ENCODE measurements around the gene MOV10.

Gene MOV10

DNA sequence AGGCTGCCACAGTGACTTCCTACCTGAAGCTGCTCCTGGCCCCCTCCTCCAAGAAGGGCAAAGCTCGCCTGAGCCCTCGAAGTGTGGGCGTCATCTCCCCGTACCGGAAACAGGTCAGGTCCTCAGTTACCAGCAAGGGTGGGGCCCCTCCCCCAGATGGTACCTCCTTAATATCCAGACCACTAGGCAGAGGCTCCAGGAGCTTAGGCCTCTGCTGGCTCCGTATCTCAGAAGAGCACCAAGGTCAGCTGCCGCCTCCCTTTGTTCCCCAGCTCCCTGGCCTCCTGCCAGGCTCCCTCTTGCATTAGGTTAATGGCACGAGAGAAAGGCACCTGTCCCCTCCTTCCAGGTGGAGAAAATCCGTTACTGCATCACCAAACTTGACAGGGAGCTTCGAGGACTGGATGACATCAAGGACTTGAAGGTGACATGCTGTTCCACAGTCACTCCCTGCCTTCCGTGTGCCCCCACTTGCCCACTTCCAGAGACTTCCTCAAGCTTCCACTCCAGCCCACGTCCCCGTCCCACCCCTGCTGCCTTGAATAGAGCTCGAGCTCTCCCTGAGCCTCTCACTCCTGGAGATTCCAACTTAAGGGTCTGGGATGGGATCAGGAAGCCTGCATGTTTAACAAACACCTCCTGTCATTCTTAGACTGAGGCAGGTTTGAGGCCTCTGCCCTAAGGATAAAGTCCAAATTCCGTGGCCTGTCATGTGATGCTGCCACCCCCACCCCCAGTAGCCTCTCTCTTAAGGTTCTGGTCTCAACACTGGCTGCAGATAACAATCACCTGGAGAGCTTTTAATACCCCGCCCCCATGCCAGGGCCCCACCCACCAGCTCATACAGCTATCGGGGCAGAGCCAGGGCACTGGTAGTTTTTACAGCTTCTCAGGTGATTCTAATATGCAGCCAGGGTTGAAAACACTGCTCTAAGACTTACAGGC, 24.2 kb downstream of the MOV10 start:
- DNase-seq, result no peak

DNA sequence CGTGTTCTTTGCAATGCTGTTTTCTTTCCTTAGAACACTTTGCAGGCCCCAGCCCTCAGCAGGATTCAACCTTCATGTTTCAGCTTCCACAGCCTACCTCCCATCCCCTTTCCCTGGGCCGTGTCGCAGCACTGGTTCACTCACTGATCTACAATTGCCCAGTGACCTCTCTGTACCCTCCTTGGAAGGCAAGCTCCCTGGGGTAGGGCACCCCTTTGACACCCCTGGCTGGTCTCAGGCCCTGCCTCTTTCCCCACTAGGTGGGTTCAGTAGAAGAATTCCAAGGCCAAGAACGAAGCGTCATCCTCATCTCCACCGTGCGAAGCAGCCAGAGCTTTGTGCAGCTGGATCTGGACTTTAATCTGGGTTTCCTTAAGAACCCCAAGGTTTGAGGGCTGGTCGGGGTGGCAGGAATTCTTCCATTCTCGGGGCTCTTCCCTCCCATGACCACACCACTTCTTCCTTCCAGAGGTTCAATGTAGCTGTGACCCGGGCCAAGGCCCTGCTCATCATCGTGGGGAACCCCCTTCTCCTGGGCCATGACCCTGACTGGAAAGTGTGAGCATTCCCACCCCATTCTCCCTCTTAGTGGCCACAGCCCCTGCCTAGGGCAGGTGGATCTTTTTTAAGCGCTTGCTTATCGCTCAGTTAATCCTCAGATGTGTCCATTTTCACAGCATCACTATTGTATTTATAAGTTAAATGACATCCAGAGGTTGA, 25.1 kb downstream of the MOV10 start:
- no peak for DNase-seq

DNA sequence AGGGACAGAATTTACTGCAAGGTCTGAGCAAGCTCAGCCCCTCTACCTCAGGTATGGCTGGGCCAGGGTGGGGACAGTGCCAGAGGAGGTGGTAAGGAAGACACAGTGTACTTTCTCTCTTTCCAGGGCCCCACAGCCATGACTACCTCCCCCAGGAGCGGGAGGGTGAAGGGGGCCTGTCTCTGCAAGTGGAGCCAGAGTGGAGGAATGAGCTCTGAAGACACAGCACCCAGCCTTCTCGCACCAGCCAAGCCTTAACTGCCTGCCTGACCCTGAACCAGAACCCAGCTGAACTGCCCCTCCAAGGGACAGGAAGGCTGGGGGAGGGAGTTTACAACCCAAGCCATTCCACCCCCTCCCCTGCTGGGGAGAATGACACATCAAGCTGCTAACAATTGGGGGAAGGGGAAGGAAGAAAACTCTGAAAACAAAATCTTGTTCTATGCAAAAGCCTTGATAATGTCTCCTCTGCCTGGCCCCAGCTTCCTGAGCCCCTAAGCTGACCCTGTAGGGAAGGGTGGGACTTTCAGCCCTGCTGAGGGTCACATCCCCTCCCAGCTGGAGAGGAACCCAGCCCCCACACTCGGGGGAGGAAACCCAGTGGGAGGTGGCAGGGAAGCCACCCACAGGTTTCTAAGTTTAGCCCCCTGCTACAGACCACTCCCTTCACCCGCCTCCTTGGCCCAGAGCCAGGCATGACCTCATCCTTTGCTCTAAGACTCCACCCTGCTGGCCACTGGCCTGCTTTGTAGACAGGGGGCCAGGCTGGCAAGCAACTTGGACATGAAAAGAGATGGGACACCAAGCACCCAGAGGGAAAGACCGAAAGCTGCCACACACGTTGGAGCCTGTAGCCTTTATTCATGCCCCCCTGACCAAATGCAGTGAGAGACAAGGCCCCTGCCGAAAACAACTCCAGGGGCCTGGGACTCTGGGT, 26.1 kb downstream of the MOV10 start:
- peak in 55 of 58 donors; percentile 20 to 96 (median 76) for DNase-seq

DNA sequence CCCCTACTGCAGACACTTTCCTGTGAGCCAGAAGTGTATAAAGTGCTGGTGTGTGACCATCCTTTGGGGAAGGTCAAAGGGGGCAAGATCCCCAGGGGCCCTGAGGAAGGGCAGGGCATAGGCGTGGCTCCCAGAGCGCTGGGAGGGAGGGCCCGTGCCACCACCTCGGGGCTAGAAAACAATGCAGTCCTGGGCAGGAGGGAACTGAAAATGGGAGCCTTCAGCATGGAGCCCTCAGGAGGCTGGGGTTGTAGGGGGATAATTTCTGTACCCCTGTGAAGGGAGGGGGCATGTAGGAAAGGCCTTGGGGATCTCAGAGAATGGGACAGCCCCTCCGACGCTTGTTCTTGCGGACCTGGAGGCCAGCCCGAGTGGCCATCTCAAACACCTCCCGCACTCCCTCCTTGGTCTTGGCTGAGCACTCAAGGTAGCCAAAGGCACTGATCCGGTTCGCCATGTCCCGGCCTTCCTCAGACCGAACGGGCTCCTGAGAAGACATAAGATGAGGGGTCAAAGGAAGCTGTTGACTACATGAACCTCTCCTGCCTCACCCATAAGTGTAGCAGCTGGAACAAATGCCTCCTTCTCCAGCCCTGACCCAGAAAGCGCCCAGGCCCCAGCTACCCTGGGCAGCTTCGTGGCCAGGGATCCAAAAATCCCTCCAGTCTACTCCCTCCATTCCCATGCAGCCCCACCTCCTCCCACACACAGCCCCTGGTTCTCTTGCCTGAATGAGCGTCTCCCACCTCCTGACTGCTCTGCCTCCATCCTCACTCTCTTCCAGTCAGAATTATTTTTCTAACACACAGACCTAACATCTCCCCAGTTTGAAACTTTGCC, 27.0 kb downstream of the MOV10 start:
- DNase-seq, result no peak

DNA sequence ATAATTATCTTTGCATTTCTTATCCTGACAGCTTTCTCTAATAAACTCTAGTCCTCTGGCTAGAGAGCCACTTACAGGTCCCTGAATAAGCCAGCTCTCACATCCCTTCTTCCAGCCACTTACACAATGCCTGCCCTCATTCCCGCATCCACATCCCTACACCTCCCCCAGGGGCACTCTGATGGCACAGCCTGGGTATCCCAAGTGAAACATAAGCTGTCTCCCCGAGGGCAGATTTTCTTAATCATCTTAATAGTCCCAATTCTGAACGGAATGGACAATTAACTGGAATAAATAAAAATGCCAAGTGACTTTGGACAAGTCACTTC, 27.6 kb downstream of the MOV10 start:
- no peak for DNase-seq

DNA sequence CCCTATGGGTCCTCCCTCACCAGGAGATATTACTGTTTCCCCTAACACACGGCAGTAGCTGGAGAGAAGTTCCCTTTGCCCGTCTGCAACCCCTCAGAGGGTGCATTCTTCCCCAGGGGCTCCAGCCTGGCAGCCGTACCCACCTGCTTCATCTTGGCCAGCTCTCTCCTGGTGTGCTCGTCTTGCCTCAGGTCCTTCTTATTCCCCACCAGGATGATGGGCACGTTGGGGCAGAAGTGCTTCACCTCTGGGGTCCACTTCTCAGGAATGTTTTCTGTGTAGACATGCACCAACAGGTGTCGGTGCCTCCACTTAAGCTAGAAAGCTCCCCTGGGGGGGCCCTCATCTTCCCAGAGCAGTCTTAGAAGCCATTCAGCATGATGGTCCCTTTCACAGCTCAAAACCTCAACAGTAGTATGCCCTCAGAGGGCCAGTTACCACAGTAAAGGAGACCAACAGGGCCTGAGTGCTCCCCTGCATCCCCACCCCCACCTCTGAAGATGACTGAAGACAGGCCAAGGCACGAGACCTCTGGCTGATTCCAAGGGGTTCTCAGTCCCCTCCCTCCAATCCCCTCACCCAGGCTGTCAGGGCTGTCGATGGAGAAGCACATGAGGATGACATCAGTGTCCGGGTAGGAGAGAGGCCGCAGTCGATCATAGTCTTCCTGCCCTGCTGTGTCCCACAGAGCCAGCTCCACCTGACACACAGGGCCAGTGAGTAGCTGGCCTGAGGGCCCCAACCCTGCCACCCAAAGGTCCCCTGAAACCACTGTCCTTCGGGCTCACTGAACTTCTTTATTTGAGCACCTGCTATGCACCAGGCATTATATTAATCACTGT, 28.2 kb downstream of the MOV10 start:
- peak in 3 of 58 donors; percentile 5 to 25 (median 15) for DNase-seq

DNA sequence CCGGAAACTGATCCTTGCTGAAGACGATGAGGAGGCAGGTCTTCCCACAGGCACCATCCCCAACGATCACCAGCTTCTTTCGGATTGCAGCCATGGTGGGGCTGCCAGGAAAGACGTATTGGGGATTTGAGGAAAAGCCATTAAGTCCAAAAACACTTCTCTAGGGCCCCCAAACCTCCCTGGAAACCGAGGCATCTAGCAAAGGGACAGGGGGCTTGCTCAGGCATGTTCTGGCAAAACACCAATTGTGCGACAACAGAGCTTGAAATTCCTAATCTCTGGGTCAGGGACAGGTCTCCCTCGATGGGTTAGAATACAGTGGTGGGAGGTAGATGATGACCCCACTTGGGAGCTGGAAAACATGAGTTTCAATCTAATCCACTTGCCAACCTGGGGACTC, 29.2 kb downstream of the MOV10 start:
- DNase-seq, result no peak

DNA sequence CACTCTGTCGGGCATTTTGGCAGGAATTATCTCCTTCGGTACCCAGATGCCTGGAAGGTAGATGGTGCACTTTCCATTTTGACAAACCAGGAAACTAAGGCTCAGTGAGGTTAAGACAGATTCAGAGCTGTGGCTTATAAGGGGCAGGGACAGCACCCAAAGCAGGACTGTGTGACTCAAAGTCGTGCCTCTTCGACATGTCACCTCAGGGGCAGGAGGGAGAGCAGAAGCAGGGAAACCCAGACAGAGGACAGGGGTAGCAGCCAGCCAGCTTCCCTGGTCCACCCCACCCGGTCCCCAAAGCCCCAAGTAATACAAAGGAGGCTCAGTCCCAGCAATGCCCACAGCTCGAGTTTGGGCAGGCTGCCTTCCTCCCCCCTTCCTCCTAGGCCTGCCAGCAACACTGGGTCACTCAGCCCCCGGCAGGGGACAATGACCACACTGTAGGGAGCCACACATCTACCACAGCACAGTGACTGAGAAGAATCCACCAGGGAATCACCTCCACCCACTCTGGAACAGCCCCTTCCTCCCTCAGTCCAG, 30.0 kb downstream of the MOV10 start:
- peak in 55 of 58 donors; percentile 26 to 90 (median 74) for DNase-seq

DNA sequence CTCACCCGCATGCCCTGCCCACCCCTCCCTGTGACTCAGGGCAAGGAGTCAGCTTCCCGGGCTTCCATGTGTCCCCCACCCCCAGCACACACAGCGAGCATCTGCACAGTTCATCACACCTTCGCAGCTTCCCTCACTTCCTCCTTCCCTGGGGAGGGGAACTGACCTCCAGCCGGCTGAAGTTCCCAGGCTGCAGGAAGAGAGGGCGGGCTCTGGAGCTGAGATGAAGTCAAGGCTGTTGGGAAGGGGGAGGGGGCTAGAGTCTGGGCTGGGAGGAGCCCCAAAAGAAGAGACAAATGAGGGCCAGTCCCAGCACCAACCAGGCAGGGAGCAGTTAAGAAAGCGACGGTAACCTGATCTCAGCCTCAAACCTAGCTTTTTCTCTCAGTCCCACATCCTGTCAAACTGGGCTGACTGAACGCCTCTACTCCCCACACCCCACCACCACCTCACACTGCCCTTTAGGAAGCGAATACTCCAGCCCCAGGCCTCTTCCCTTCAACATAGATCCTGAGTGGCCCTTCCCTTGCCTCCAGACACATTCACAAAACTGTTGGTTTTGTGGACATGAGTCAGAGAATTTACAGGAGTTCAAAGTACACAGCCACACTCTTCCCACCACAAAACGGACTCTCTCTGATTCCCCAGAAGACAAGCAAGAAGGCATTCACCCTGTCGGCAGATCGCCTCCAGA, 30.6 kb downstream of the MOV10 start:
- DNase-seq, result peak in 28 of 58 donors; percentile 31 to 84 (median 60)

DNA sequence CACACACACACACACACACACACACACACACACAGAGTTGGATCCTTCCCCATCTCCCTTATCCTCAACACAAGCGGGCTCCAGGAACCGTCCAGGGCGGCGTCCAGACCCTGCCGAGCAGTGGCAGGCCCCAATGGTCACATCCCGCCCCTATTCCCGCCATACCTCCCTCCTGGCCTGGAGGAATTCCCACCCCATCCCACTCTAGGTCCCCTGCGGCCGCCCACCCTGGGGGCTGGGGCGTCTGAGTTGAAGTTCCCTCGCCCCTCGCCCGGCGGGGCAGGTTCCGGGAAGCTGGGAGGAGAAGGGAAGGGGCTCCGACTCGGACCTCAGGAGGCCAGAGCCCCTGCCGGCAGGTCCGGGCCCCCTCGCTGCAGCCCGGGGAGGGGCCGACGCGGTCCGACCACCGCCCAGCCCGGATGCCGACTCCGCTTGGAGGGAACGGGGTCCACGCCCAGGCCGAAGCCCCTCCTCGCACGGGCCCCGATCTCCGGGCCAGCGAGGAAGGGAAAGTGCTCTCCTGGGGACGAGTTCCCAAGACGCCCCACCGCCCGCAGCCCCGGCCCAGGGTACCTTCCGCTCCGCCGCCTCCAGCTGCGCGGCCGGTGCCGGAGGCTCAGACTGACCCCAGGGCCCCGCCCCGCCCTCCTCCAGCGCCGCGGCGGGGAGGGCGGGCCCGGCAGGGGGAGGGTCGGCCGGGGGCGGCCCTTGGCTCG, 32.2 kb downstream of the MOV10 start, which contains the start of gene RHOC:
Gene RHOC (minus strand): TSS at position 623 of the 716 bp plus-strand sequence. CDS start 3,328 bp downstream, outside the sequence.
- DNase-seq, result peak in 20 of 58 donors; percentile 18 to 67 (median 52)

DNA sequence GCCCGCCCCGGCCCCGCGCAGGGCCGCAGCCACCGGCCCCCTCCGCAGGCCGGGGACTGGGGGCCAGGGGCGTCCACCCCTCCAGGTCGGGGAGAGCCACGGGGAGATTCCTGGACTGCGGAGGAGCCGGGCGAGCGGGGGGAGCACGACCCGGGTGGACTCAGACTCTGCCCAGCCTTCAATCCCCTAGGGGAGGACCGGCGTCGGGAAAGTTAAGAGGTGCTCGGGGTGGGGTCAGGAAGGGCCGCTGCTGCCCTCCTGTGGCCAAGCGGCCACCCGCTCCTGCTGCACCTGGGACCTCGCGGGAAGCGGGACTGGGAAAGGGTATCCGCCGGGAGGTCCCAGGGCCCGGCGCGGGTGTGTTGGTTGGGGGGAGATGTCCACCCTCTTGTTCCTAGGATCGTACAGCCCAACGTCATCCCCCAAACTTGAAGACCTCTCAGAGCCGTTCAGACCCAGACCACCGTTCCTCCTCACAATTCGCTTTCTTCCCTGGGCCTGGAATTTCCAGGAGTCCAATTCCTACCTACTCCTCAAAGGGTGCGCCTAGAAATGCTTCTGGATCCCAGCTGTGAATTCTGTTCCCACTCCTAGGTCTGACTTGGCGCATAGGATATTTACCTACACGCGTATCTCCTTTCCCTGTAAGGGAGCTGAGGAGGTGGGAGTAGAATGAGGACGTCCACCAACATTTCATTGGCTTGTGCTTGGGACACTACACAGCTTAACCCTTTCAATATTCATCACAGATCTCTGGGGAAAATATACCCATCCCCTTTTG, 33.0 kb downstream of the MOV10 start:
- DNase-seq, result peak in 54 of 58 donors; percentile 24 to 83 (median 64)

DNA sequence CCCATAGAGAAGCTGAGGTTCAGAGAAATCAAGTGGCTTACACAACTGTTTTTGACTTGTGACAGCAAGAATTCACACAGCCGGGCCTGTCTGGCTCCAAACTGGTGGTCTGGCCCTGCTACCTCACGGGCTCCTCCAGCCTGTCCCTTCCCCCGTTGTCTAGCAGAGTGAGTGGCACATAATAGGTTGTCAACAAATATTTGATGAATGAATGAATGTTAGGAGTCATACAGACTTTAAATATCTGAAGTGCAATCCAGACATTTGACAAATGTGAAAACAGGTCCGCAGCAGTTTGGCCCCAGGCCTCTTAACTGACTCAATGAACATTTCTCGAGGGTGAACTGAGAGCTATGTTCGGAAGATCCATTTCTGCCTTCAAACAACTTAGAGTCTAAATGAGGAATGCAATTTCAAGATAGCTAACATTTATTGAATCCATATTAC, 33.6 kb downstream of the MOV10 start:
- DNase-seq, result no peak

DNA sequence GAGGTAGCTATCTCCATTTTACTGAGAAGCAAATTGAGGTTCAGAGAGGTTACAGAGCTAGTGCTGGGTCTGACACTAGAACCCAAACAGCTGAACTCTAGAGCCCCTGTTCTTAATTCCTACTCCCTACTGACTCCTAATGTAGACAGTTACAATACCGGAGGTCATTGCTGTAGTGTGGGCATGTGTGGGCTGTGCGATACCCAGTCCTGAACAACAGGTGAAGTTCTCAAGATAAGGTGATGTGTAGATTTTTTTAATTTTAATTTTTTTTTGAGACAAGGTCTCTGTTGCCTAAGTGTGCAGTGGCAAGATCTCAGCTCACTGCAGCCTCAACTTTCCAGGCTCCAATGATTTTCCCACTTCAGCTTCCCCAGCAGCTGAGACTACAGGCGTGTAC, 34.0 kb downstream of the MOV10 start:
- DNase-seq, result no peak

DNA sequence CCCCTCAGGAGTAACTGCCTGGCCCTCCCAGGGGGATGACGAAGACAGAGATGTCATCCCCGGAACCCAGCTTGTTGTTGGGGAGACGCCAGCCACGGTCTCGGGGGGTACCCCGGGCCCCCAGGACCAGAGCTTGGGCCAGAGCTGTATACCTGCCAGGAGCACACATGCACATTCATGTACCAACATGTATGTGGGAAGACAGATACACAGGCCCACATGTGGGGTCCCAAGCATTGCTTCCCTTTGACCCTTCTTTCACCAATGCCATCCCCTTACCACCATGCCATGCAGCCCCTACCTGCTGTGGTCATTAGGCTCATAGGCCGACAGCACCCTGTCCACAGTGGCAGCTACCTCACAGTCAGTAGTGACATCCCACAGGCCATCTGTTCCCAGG, 35.7 kb downstream of the MOV10 start:
- DNase-seq, result no peak

DNA sequence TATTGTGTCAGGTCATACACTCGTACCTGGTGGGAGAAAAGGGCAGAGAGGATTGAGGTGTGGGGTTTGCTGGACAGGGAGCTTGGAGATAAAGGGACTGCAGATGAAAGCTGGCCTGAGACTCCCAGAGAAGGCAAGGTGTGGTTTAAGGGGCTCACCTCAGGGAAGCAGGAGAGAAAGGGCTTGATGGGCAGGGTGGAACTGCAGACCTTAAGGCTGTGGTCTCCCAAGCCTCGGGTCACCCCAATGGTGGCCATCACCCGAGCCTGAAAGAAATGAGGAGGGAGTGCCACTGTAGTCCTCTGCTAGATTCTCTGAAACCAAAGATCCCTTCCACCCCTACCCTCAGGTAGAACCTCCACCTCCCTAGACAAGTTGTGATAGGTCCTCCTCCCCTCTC, 36.1 kb downstream of the MOV10 start:
- DNase-seq, result no peak

DNA sequence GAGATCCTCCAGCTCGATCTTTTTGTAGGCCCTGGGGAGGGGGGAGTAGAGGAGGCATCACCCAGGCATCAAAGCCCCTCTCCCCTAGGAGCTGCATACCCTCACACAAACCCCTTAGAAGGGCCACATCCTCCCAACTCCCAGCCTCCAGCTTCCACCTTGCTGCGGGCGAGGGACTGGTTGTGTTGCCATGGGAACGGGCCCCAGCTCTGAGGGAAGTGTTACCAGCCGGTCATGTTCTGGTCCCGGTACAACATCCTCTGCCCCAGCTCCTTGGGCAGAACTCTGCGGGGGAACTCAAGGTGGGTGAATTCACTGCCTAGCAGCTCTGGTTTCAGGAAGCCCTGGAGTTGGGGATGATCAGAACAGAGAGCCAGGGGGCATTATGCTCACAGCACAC, 36.6 kb downstream of the MOV10 start:
- DNase-seq, result peak in 1 of 58 donors; percentile 10

DNA sequence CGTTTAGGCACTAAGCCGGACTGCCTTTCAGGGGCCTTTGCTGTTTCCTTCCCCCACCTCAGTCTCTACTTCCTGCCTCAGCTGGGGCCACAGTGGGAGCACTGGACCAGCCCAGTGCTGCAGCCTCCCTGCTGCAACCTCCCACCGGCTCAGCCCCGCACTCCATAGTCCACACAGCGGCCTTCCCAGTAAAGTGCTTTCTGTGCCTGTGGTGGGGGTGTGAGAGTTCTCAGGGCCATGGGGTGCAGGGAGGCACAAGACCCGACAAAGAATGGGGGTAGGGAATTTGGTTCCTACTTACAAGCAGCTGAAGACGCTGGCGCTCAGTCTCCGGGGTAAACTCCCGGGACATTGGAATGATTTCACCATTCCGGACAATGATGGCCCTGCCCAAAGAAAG, 37.2 kb downstream of the MOV10 start:
- DNase-seq, result no peak

All from anterior cingulate cortex (tissue), 58 donors.